GM12892 (cell line): Measurements from ENCODE around the gene CLN6.

Experiments
- POLR2A ChIP-seq: IDR thresholded peaks from 2 replicates; pipeline ENCODE4 v1.6.1; 2011; ENCODE audit warnings: low read depth, low read length, control low read depth
- POLR2AphosphoS5 ChIP-seq: IDR thresholded peaks from 2 replicates; pipeline ENCODE4 v1.6.1; 2011; ENCODE audit warnings: low read depth, low read length, control low read depth

DNA sequence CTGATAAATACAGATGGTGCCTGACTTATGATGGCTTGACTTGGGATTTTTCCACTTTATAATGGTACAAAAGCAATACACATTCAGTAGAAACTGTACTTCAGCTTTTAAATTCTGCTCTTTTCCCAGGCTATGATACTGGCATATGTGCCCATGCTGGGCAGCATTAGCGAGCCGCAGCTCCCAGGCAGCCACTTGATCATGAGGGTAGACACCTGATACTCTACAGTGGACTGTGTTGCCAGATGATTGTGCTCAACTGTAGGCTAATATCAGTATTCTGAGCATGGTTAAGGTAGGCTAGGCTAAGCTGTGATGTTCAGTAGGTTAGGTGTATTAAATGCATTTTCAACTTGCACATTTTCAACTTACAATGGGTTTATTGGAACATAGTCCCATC is 30.4 kb upstream of the CLN6 start:
- TF ChIP-seq POLR2AphosphoS5 (no peak), POLR2A (no peak)
